HK-2 (cell line): ENCODE measurements around the gene ZBTB18.
"Not testable (repeated sequence)": the region's sequence is repeated elsewhere in the genome, so short reads cannot be mapped to it uniquely, and the experiment has no call there.

Source experiments
- DNase-seq: peaks from one replicate; pipeline ENCODE4 v3.0.0-alpha.2; 2018; ENCODE audit not compliant: unreplicated experiment

The ZBTB18 gene

DNA sequence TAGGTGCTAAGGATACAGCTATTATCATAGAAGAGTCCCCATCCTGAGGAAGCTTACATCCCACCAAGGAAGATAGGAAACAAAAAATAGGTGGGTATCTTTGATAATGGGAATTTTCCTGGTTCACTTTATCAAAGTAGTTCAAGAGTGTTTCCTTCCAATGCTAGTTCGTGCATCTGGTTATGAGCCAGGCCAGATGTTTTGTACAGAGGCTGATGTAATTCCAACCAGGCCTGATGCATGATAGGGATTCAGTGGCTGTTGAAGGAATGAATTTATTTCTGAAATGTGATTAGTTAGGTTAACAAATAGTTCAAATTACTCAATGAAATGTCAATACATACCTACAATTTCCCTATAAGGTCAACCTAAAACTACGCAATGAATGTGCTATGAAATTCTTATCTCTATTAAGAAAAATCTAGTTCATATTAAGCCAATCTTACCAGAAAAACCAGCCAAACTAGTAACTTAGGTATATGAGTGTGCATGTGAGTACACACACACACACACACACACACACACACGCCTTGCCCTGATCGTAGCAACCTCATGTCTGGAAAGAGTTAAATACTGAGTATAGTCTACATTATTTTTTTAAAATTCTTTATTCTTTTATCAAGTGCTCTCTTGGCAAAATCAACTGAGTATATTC lies 9.5 kb upstream of the ZBTB18 start:
- DNase-seq = no peak

DNA sequence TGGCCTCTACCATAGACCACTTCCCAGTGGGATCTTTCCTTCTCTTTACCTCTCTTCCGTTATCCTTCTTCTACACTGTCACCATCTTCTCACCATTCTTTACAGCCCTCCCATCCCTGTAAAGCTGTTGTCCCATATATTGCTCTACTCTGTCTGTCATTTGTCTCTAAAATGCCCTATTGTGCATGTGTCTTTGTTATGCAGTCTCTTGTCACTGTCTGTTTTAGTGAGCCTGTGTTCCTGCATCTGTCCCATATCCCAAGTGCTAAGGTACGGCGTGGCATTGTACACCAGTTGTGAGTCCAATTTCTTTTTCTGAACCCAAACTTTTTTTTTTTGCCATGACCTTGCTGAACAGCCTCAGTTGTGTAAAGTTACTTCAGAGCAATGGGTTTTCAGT lies 8.8 kb upstream of the ZBTB18 start:
- DNase-seq = no peak

DNA sequence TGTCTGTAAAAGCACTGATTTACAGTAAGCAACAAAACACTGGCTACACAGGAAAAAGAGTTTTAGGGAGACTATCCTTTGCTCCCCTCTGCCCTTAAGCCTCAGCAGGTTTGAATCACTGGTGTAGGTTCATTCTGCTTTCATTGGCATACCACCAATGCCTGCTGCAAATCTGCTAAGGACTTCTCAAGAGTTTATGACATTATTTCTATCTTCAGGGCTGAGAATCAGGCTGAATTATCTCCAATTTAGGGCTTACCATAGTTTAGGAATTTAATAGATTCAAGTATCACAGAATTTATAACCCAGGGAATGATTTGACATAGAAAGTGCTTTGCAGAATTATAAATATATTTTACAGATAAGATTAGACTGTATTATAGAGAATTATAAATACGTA lies 6.7 kb upstream of the ZBTB18 start:
- no peak for DNase-seq

DNA sequence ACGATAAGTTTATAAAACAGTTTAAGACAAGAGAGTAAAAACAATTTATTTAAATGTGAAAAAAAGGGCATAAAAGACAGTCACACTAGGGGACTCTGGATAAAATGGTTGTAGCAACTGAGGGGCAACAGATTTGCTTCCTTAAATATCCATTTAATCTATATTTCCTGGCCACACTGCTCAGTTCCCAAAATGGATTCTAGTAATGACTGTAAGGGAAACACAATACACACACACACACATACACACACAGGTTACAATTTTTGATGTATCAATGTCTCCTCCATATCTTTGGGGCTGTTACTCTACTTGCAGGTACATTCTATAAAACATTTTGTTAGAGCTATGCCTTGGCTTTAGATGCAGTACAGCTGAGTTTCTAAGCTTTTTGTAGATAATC lies 4.8 kb upstream of the ZBTB18 start:
- not testable (repeated sequence) for DNase-seq

DNA sequence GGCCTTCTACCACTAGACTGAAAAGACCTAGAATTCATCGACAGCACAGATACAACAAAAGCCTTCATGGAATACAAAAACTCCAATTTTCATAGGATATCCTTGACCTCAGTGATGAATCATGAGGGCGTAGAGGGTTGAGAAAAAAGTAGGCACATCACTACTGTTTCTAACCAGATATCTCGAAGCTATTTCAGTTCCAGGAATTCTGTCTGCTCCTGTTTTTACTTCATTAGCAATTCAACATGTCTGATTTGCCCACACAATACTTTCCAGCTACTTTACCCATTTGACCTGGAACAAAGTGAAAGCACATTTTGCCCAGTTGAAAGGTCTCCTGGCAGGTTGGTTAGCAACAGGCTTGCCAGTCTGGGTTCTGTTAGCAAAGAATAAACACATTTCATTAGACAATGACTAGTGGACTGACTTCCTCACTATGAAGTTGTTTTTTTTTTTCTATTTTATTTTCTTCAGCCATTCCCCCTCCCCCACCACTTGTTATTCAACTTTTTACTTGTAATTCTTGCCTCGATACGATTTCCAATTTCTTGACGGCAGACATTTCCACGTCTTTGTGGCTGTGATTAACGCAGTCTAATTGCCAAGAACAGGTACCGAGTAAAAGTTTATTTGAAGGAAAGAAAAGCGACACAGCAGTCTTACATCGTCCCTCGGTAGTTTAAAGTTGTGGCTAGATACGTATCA lies 4.0 kb upstream of the ZBTB18 start:
- no peak for DNase-seq

DNA sequence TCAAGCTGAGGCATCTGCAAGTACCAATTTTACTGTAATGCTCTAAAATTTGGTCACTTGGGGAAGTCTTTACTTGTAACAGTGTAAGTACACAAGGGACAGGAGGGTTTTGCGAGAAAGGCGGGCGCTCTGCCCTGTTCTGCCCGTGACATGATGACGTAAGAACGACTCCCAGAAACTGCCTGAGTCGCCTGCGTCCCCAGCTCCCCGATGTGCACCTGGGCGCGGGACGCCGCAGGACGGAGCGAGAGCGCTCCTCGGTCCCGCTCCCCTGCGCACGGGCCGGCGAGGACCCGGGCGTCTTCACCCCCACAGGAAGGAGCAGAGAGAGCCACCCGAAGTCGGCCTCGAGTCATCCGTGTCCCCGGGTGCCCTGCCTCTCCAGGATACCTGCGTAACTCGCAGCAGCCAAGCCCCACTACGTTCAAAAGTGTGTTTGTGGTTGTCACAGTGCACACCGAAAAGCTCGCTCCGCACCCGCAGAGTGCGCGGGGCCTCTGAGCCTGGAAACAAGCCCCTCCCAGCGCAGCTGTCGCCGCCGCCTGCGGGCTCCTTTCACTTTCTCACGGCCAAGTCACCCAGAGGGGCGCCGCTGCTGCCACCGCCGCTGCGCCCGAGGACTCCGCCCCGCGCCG lies 3.3 kb upstream of the ZBTB18 start:
- no peak for DNase-seq

DNA sequence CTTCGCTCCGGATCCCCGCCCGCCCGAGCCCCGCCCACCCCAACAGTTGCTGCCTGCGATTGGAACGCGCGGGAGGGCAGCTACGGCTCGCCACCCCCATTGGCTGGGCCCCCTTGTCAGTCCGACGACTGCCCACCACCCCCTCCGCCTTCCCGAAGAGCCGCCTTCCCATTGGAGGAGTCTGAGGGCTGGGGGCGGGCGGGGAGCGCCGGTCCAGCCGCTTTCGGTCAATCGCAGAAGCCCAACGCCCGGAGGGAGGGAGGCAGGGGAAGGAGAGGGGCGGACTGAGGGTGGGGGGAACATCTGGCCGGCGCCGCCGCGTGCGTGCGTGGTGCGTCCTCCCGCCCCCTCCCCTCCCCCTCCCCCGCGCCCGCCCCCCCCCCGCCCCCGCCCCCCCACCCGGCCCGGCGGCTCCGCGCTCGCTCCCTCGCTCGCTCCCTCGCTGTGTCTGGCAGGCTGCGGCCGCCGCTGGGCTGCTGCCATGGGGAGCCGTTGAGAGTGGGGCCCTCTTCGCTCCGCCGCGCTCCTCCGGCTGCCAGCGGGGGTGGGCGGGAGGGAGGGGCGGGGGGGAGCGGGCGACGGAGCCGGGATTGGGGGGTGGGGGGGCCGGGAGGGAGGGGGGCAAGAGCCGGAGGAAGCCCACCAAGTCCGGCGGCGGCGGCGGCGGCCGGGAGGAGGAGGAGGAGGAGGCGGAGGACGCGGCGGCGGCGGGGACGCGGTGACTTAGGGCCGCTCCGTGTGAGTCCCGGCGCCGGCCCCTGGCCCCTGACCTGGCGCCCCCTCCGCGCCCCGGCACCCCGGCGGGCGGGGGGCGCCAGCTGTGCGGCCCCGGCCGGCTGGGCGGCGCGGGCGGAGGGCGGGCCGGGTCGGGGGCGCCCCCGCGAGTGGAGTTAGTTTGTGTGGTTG lies 2.6 kb upstream of the ZBTB18 start:
- peak; percentile 100 for DNase-seq

DNA sequence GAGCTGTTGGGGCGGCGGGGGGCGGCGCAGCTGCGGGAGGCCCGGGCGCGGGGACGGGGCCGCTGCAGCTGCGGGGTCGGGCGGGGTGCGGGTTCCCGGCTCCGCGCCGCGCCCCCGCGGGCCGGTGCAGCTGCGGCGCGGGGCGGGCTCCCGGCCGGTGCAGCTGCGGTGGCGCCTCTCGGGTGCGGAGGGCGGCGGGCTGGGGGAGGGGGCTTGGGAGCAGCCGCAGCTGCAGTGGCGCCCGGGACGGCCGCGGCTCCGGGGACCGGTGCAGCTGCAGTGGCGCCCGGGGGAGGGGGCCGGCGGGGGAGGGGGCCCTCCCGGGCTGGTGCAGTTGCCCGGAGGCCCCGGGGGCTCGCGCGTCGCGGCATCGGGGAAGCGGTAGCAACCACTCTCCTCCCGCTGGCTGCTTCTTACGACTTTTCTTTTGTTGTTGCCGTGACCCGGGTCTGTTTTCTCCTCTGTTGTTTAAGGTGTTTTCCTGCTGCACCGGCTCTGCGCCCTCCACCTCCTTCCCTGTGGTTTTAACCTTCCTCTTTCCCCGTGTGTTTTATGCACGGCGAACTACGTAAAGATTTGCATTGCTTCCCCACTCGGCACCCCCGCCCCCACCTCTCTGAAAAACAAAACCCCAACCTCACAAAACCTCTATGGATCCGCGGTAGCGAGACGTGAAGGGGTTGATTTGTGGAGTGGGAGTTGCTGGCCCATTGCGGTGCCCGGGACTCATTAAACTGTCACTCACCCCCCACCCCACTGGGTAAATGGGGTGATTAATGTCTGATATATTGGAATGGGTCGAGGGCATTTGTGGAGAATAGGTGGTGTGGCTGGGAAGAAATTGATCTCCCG lies 1.7 kb upstream of the ZBTB18 start:
- peak; percentile 55 for DNase-seq

DNA sequence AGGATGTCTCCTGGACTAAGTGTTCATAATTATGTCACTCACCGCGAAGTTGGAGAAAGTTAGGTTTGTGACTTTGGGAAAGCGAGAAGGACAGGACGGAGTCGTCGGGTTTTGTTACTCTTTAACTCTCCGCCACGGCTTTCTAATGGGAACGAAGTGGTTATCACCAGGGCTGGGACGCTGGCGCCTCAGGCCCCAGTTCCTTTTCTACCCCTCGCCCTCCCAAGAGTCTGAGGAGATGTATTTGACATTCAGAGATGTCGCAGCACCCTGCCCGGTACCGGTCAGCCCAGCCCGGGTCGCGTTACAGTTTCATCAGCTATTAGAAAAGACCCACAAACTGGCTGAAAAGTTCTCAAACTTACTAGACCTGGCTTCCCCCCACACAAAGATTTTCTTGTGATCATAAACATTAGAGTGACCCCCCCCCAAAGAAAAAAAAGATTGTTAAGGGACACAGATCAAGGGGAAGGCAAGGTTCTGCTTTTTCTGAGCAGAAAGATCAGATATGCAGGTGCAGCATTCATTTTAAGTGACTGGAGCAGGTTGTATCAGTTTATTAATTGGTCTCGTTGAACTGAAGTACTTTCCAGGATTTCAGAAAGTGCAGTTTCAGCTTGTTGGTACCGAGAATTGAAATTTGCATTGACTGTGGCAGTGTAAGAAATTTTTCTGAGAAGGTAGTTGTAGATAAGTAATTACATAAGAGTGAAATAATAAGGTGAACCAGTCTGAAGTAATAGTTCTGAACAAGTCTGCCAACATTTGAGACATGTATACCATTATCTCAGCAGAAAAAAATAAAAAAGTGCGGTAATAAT lies 859 bp upstream of the ZBTB18 start:
- DNase-seq = no peak

DNA sequence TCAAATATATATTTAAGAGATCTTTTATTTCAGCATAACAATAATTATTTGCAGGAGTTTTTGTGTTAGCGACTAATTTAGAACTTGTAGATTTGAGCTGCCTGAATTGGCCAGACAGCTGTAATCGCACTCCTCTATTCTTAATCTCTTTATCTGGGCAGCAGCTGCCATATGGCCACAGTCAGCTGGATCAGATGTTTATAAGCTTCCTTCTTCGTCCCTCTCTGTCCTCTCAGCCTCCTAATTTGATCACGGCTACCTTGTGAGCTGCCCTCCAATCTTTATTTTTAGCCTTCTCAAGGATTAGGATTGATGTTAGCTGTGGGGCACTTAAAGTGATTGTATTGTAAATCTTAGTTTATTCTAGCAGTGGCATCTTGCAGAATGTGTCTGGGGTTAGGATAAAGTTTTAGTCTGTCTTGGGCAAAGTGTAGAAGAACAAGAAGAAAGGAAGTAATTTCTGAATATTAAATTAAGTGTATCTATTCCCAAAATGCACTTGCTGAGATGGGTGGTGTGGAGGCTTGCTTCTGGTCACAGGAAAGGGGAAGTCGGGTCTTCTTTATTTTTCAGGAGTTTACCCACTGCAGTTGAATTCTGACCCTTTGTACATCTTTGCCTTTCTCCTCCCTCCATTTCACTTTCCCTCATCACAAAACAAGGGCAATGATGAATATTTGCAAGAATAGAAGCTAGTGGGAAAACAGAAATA lies 1.1 kb downstream of the ZBTB18 start:
- no peak for DNase-seq

DNA sequence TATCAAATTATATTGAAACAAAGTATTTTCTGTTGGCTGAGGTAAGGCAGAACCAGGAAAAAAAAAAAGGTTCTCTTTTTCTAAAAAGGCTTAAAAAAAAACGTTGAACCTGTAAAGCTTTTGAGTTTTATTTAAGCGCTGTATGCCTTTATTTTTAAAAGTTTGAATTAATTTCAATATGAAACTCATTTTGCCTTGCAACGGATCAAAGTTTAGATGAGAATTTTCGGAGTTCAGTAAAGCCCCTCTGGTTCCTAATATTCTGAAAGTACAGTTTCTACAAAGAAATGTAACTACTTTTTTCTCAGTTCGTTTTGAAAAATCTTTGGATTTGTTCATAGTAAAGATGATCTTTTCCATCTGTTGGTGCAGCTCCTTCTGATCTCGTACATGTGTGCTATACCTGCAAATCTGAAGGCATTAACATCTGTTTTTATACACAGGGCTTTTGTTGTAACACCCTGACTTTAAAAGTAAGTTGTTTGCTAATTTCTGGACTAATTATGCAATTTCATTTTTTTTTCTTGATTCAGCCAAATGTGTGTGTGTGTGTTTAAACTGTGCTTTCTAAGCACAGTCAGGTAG lies 1.7 kb downstream of the ZBTB18 start:
- DNase-seq = no peak

DNA sequence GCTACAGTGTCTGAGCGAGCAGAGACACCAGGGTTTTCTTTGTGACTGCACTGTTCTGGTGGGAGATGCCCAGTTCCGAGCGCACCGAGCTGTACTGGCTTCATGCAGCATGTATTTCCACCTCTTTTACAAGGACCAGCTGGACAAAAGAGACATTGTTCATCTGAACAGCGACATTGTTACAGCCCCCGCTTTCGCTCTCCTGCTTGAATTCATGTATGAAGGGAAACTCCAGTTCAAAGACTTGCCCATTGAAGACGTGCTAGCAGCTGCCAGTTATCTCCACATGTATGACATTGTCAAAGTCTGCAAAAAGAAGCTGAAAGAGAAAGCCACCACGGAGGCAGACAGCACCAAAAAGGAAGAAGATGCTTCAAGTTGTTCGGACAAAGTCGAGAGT lies 2.7 kb downstream of the ZBTB18 start:
- DNase-seq = no peak

DNA sequence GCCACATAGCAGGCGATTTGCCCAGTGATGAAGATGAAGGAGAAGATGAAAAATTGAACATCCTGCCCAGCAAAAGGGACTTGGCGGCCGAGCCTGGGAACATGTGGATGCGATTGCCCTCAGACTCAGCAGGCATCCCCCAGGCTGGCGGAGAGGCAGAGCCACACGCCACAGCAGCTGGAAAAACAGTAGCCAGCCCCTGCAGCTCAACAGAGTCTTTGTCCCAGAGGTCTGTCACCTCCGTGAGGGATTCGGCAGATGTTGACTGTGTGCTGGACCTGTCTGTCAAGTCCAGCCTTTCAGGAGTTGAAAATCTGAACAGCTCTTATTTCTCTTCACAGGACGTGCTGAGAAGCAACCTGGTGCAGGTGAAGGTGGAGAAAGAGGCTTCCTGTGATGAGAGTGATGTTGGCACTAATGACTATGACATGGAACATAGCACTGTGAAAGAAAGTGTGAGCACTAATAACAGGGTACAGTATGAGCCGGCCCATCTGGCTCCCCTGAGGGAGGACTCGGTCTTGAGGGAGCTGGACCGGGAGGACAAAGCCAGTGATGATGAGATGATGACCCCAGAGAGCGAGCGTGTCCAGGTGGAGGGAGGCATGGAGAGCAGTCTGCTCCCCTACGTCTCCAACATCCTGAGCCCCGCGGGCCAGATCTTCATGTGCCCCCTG lies 3.3 kb downstream of the ZBTB18 start:
- DNase-seq = no peak

DNA sequence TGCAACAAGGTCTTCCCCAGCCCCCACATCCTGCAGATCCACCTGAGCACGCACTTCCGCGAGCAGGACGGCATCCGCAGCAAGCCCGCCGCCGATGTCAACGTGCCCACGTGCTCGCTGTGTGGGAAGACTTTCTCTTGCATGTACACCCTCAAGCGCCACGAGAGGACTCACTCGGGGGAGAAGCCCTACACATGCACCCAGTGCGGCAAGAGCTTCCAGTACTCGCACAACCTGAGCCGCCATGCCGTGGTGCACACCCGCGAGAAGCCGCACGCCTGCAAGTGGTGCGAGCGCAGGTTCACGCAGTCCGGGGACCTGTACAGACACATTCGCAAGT lies 3.8 kb downstream of the ZBTB18 start:
- no peak for DNase-seq

DNA sequence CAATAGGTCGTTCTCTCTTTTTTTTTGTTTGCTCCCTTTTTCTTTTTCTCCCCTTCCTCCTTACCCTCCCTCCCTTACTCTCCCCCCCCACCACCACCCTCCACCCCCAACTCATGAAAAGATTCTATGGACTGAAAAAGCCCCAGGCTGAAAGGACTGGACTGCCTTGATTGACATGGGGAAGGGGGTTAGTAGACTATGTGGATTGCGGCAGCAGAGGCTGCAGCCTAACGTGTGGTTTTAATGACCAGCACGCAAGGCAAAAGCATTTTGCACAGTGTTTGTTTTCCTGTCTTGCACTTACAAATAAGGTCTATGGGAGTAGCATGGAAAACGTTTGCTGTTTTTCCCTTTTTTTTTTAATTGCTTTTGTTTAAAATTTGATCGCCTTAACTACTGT lies 5.5 kb downstream of the ZBTB18 start:
- no peak for DNase-seq

DNA sequence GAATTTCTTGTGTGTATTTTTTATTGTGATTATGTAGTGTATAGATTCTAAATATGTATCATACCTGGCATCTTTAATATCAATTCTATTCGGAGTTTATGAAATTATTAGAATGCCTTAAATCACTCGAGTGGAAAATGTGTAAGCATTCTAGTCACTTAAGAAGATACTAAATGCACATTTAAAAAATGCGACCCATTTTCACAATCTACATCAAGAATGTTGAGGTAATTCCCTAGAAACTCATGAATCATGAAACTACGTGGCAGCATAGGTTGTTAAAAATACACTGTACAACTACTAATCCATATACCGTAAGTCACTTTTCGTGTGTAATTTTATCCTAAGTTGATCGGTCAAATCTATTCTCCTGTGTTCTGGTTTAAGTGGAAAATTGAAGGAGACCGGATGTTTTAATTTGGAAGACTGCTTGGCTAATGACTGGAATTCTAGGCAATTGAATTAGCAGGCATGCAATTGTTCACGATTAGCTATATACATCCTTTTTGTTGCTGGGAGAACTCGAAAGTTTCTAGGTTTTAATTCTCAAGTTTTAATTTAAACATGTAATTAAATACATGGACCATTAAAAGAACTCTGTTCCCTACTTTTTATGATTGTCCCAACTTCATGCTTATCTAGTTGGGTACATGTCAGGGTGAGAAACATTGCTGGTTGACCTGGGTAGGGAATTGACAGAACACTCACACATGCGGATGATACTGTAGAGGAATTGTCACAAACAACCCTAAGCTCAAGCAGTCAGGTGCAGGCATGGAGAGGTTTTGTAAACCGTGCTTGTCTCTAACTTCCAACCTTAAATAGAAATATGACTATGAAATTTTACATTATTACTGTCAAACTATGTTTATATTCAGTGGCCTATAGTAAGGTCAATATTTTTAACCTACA lies 6.6 kb downstream of the ZBTB18 start:
- DNase-seq = no peak

DNA sequence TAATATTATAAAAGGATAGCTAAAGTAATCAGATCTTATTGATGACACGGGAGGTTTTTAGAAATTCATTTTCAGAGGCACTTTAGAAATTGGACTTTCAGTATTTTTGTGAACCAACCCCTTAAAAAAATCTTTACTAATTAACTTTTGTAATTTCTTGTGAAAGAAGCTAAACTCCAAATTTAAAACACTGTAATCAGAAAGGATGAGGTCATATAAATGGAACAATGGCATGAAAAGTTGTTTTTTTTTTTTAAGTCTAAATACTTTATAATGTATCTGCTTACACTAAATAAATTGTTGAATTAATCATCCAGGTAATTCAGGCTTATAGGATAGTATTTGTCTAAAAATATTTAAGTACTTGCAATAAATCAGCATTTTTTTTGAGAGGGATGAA lies 9.0 kb downstream of the ZBTB18 start:
- DNase-seq = no peak

DNA sequence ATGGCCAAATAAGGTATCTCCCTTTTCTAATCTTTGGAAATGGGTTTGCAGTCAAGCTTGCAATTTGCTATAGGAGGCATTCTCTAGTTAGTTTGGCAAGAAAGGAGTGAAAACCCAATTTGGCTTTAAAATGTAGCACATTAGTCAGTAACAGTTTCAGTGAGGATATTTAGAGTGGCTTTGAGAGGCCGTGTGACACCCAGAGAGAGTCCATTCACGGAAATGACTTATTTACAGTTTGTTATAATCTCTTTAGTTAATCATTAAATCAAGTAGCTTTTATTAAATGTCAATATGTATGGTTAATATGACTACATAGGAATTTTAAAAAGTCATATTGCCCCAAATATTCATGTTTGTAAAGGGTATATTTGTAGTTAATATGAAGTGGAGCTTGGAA lies 9.6 kb downstream of the ZBTB18 start:
- DNase-seq = no peak
